C4-2B (cell line): ENCODE measurements around the gene IGFL2.

ENCODE experiments used
- H3K27ac ChIP-seq: fragments of 450-650 bp; 2 replicates; pipeline ENCODE4 v1.5.1; 2017
- CTCF ChIP-seq: fragments of 450-650 bp; conservative IDR thresholded peaks from 2 replicates; pipeline ENCODE4 v1.5.1; 2017; ENCODE audit warnings: mild to moderate bottlenecking
- ZFX ChIP-seq: fragments of 450-650 bp; IDR thresholded peaks from 2 replicates; pipeline ENCODE4 v1.6.1; 2017

The IGFL2 gene

GRCh38 chr19:46113726-46114125 lies 34.3 kb upstream of the IGFL2 start:
- no peak overlapping the region for H3K27ac ChIP-seq
- TF ChIP-seq ZFX (no peak), CTCF (no peak)

- no peak overlapping the region for H3K27ac ChIP-seq
- TF ChIP-seq ZFX (no peak), CTCF (no peak)
Measured at GRCh38 chr19:46115396-46116106, 32.5 kb upstream of the IGFL2 start.

- H3K27ac ChIP-seq = no peak overlapping the region
- TF ChIP-seq CTCF (no peak), ZFX (no peak)
Measured at GRCh38 chr19:46116121-46116520, 31.9 kb upstream of the IGFL2 start.

- no peak overlapping the region for H3K27ac ChIP-seq
- TF ChIP-seq CTCF = no peak
- TF ChIP-seq ZFX = no peak
Measured at GRCh38 chr19:46118136-46118535, 29.9 kb upstream of the IGFL2 start.

- H3K27ac ChIP-seq = no peak within 1 kb of the TSS
- no peak for TF ChIP-seq ZFX
- TF ChIP-seq CTCF = no peak
Measured at GRCh38 chr19:46124638-46125115, 23.4 kb upstream of the IGFL2 start, which contains the start of gene IGFL3. TSS of gene IGFL3 (minus strand) at chr19:46124688. CDS start at chr19:46124649, 39 bp downstream.

GRCh38 chr19:46125447-46125846 lies 22.6 kb upstream of the IGFL2 start:
- no peak overlapping the region for H3K27ac ChIP-seq
- TF ChIP-seq CTCF (no peak), ZFX (no peak)

GRCh38 chr19:46126086-46126580 lies 21.9 kb upstream of the IGFL2 start:
- H3K27ac ChIP-seq = no peak overlapping the region
- TF ChIP-seq ZFX = no peak
- TF ChIP-seq CTCF = no peak
